Cardiac muscle cell (in vitro differentiated cells and primary cell): ENCODE measurements around the gene PTGFRN. TPM values are rescaled to one million over a fixed set of nuclear protein-coding genes. Genes with fewer than 3 reads are reported as not detected.

Experiments
- DNase-seq, 2 donors: peaks; one replicate each; pipeline versions ENCODE4 v3.0.0 to v3.0.0-alpha.2; 2010 to 2017; ENCODE audit warnings: low read depth in 1 of 2, low spot score in 1 of 2
- H3K27ac ChIP-seq: fragments of 200-600 bp; sonication (generic); 2 replicates; pipeline ENCODE4 v1.5.1; 2016
- H3K27me3 ChIP-seq: fragments of 200-600 bp; sonication (generic); 2 replicates; pipeline ENCODE4 v1.6.0; 2016; ENCODE audit warnings: control low read depth
- H3K36me3 ChIP-seq: fragments of 200-600 bp; sonication (generic); 2 replicates; pipeline ENCODE4 v1.5.1; 2016; ENCODE audit warnings: control low read depth
- H3K4me1 ChIP-seq: fragments of 200-600 bp; sonication (generic); 2 replicates; pipeline ENCODE4 v1.8.1; 2017; ENCODE audit warnings: low read depth, mild to moderate bottlenecking, mixed run types
- H3K4me3 ChIP-seq: fragments of 200-600 bp; sonication (generic); 2 replicates; pipeline ENCODE4 v1.5.1; 2016; ENCODE audit warnings: mild to moderate bottlenecking
- H3K9me3 ChIP-seq: fragments of 200-600 bp; sonication (generic); 2 replicates; pipeline ENCODE4 v1.5.1; 2017; ENCODE audit warnings: low read depth, mild to moderate bottlenecking, control low read depth
- polyA plus RNA-seq: library from polyadenylated mRNA; unstranded; fragments of >200 nt; fragmentation: Nextera tagmentation; extraction: Ambion mirVana; gene quantifications from 2 replicates; pipeline ENCODE4 v1.2.1, GENCODE V29; 2016
- total RNA-seq: library from RNA; depleted of rRNA; stranded (reverse); fragments of >200 nt; gene quantifications from 2 replicates; pipeline ENCODE4 v1.2.3, GENCODE V29; 2016
- TF ChIP-seq, protein P1 (sequence below): IDR thresholded peaks from 2 replicates; pipeline ENCODE4 v1.5.1; 2012; ENCODE audit warnings: low read depth, mild to moderate bottlenecking, low read length

The PTGFRN gene
- total and polyA plus RNA-seq, 2 experiments from 2014 or later: 47.5 to 72.4 TPM

DNA sequence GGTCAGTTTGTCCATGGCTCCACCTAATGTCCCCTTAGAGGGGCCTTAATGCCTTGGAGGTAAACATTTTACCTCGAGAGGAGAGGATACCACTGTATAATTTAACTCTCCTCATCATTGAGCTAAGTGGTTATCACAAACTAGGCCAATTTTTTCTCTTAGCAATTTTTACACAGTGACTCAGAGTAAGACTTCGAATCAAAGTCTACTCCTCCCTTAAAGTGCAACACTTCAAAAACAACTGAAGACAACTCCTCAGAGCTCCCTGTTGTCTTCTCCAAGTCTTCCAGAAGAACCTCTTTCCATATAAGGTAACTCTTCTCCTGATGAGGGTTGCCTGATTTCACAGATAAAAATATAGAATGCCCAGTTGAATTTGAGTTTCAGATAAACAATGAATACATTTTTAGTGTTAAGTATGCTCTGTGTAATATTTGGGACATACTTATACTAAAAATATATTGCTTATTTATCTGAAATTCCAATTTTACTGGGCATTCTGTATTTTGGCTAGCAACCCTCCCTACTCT, 4.9 kb upstream of the PTGFRN start:
- H3K27ac ChIP-seq: no peak overlapping the region
- DNase-seq: no peak

DNA sequence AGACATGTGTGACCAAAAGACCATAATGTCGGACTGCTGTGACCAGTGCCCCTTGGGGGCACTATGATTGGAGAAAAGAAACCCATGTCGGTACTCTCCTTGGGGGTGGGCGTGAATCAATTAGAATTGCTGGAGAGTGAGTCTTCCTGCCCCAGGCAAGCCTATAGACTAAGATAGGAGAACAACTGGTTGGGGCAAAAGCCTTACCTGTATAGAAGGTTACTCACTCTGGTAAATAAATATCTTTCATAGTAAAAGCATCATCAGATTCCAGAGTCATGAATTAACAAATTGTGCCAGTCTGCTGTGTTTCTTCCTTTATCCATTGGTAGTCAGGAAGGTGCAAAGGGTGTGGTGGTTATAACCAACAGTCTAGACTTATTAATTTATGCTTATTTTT, 2.9 kb upstream of the PTGFRN start:
- H3K36me3 ChIP-seq: no peaks in the 10 kb centered on the region
- no peak overlapping the region for H3K27ac ChIP-seq
- TF ChIP-seq, protein P1, sequence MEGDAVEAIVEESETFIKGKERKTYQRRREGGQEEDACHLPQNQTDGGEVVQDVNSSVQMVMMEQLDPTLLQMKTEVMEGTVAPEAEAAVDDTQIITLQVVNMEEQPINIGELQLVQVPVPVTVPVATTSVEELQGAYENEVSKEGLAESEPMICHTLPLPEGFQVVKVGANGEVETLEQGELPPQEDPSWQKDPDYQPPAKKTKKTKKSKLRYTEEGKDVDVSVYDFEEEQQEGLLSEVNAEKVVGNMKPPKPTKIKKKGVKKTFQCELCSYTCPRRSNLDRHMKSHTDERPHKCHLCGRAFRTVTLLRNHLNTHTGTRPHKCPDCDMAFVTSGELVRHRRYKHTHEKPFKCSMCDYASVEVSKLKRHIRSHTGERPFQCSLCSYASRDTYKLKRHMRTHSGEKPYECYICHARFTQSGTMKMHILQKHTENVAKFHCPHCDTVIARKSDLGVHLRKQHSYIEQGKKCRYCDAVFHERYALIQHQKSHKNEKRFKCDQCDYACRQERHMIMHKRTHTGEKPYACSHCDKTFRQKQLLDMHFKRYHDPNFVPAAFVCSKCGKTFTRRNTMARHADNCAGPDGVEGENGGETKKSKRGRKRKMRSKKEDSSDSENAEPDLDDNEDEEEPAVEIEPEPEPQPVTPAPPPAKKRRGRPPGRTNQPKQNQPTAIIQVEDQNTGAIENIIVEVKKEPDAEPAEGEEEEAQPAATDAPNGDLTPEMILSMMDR: no peak
- H3K4me3 ChIP-seq: no peak overlapping the region
- H3K4me1 ChIP-seq: peaks cover 7% of the 10 kb centered on the region
- H3K27me3 ChIP-seq: no peaks in the 10 kb centered on the region
- DNase-seq: no peak
- no peaks in the 10 kb centered on the region for H3K9me3 ChIP-seq

More for the DNA sequence above, 4.9 kb upstream of the PTGFRN start:
- Histone ChIP-seq H3K9me3 (no peaks in the 10 kb centered on the region), H3K4me1 (no peaks in the 10 kb centered on the region), H3K36me3 (no peaks in the 10 kb centered on the region), H3K4me3 (no peak overlapping the region), H3K27me3 (no peaks in the 10 kb centered on the region)
- TF ChIP-seq, protein P1: no peak

DNA sequence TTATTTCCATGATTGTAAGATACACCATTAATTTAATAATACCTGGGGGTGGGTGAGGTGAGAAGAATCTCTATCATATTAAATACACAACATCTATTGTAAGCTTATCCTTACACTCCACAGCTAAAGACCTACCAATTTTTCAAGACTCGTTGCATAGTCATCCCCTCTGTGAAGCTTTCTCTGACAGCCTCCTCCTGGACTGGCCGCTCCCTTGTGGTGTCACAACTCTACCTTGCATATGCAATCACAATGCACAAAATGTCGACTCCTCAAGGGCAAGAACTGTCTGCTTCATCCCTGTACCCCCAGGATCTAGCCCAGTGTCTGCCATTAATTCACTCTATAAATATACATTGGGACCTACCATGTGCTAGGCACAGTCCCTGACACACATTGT, 2.4 kb upstream of the PTGFRN start:
- Histone ChIP-seq H3K27ac (no peak overlapping the region), H3K4me1 (peaks cover 11% of the 10 kb centered on the region), H3K9me3 (no peaks in the 10 kb centered on the region), H3K4me3 (no peak overlapping the region), H3K27me3 (no peaks in the 10 kb centered on the region), H3K36me3 (no peaks in the 10 kb centered on the region)
- no peak for DNase-seq
- TF ChIP-seq, protein P1: no peak

DNA sequence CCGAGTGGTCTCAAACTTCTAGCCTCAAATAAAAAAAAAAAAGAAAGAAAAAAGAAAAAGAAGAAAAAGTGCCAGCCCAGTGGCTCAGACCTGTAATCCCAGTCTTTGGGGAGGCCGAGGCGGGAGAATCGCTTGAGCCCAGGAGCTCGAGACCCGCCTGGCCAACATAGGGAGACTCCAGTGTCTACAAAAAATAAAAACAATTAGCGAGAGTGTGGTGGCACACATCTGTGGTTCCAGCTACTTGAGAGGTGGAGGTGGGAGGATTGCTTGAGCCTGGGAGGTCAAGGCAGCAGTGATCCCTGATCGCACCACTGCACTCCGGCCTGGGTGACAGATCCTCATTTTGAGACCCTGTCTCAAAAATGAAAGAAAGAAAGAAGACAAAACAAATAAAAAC, 1.4 kb upstream of the PTGFRN start:
- no peak overlapping the region for H3K27ac ChIP-seq
- no peak overlapping the region for H3K4me3 ChIP-seq
- H3K9me3 ChIP-seq: no peaks in the 10 kb centered on the region
- H3K36me3 ChIP-seq: no peaks in the 10 kb centered on the region
- DNase-seq: no peak
- H3K4me1 ChIP-seq: peaks cover 11% of the 10 kb centered on the region
- TF ChIP-seq, protein P1: no peak
- no peaks in the 10 kb centered on the region for H3K27me3 ChIP-seq

DNA sequence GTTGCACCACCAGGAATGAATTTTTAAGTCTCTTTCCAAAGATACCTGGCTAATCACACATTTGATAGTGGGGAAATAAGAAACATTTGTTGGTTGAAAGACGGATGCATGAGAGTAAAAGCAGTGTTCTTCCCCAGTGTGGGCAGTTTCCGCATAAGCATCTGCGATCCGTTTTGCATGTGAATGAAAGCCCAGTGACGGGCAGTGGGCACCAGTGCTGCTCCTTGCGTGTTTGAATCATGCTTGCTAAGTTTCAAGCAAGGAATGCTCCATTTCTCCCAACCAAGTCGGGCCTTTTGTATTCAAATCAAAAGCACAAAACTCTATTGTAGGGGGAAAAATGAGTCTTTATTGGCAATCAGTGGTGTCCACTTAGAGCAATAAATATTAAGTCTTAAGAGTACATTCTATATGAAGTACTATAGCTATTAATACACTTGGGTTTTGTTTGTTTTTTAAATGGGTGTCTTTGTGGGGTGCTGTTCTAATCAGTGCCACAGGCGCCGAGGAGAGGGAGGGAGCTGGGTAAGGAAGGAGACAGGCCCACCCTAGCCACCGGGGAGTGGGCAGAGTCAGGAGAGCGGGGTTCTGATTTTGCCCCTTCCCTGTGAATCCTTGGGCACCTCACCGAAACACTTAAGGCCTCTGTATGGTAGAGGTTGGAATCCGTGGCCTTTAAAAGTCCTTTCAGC, 750 bp upstream of the PTGFRN start:
- TF ChIP-seq, protein P1: no peak
- Histone ChIP-seq H3K27me3 (no peaks in the 10 kb centered on the region), H3K9me3 (no peaks in the 10 kb centered on the region), H3K4me1 (peaks cover 11% of the 10 kb centered on the region), H3K27ac (peak overlapping the region; percentile 70), H3K36me3 (no peaks in the 10 kb centered on the region), H3K4me3 (peak overlapping the region; percentile 79)
- DNase-seq: no peak
